SK-N-MC (cell line): ENCODE results near the gene SYAP1.

Experiments used
- EZH2 ChIP-seq: fragments of 200-600 bp; sonication (generic); IDR thresholded peaks from one replicate; pipeline ENCODE4 v1.6.1; 2017; ENCODE audit warnings: antibody characterized with exemption
- POLR2AphosphoS5 ChIP-seq: IDR thresholded peaks from 2 replicates; pipeline ENCODE4 v1.6.1; 2012; ENCODE audit warnings: mild to moderate bottlenecking, low read depth, low read length, borderline replicate concordance

- TF ChIP-seq EZH2 (no peak), POLR2AphosphoS5 (no peak)
Measured at GRCh38 chrX:16788477-16788876, 69.1 kb downstream of the SYAP1 start.
